ENCODE data around the gene TREML2.
"Not testable (repeated sequence)": the region's sequence is repeated elsewhere in the genome, so short reads cannot be mapped to it uniquely, and the experiment has no call there.

The TREML2 gene

GRCh38 chr6:41208439-41209106, 7.6 kb upstream of the TREML2 start:
- DNase-seq: no peak

- DNase-seq: no peak
Measured at GRCh38 chr6:41204156-41204555, 3.2 kb upstream of the TREML2 start.

GRCh38 chr6:41201764-41202173, 820 bp upstream of the TREML2 start:
- DNase-seq: no peak

- peak; percentile 84 for DNase-seq
Measured at GRCh38 chr6:41200296-41200900, 551 bp downstream of the TREML2 start.

- DNase-seq: peak; percentile 80
Measured at GRCh38 chr6:41199552-41200246, 1.2 kb downstream of the TREML2 start.

- no peak for DNase-seq
Measured at GRCh38 chr6:41197234-41197633, 3.7 kb downstream of the TREML2 start.

- no peak for DNase-seq
Measured at GRCh38 chr6:41194386-41194785, 6.6 kb downstream of the TREML2 start.

GRCh38 chr6:41193884-41194283, 7.1 kb downstream of the TREML2 start:
- no peak for DNase-seq

GRCh38 chr6:41193171-41193734, 7.7 kb downstream of the TREML2 start:
- DNase-seq: no peak

GRCh38 chr6:41191569-41191968, 9.4 kb downstream of the TREML2 start:
- peak; percentile 50 for DNase-seq

GRCh38 chr6:41190791-41191190, 10.2 kb downstream of the TREML2 start:
- no peak for DNase-seq

GRCh38 chr6:41189967-41190366, 11.0 kb downstream of the TREML2 start:
- no peak for DNase-seq

GRCh38 chr6:41189046-41189445, 11.9 kb downstream of the TREML2 start:
- DNase-seq: not testable (repeated sequence)

- no peak for DNase-seq
Measured at GRCh38 chr6:41187924-41188886, 12.7 kb downstream of the TREML2 start.

- no peak for DNase-seq
Measured at GRCh38 chr6:41186031-41186562, 14.9 kb downstream of the TREML2 start.

GRCh38 chr6:41184761-41185160, 16.2 kb downstream of the TREML2 start:
- DNase-seq: no peak

- peak; percentile 75 for DNase-seq
Measured at GRCh38 chr6:41182069-41183034, 18.6 kb downstream of the TREML2 start.

GRCh38 chr6:41181566-41181965, 19.4 kb downstream of the TREML2 start:
- no peak for DNase-seq

GRCh38 chr6:41179163-41179562, 21.8 kb downstream of the TREML2 start:
- DNase-seq: no peak

GRCh38 chr6:41177695-41178094, 23.3 kb downstream of the TREML2 start:
- DNase-seq: no peak

- no peak for DNase-seq
Measured at GRCh38 chr6:41177287-41177686, 23.7 kb downstream of the TREML2 start.
